ENCODE results near the gene UBASH3B.

DNA sequence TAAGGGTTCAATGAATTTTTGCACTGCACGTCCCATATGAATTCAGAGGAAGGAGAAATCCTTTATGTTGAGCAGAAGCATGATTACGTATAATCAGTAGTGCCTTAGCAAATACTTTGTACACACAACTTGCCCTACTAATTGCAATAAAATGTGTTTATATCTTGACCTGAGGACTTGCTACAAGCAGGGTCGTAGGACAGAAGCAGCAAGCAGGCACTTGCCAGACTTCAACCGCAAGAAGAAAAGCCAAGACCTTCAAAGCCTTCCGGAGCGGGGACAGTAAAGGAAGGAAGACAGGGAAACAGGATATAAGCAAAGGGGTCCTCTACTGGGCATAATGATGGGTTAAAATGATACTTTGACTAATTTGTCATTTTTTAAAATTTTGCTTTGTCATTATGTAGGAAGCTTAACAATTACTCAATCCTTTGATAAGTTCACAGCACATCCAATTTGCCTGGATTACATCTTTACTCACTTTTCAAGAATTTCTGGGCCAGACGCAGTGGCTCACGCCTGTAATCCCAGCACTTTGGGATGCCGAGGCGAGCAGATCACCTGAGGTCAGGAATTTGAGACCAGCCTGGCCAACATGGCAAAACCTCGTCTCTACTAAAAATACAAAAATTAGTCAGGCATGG, 23.2 kb upstream of the UBASH3B start:
- TF ChIP-seq CTCF (IDR thresholded peaks at IDR 0.05) (no peak), EZH2phosphoT487 (IDR thresholded peaks at IDR 0.05) (no peak), EZH2 (IDR thresholded peaks at IDR 0.05) (no peak)

Measured in neural progenitor cell (in vitro differentiated cells).